ENCODE results near the gene TAF15.

Gene TAF15

GRCh38 chr17:35825206-35825605 is 15.9 kb downstream of the TAF15 start:
- DNase-seq, result no peak

- DNase-seq, result no peak
Measured at GRCh38 chr17:35841101-35841500, 31.8 kb downstream of the TAF15 start.

GRCh38 chr17:35841505-35841904 is 32.2 kb downstream of the TAF15 start:
- DNase-seq, result no peak

- DNase-seq, result no peak
Measured at GRCh38 chr17:35842239-35842638, 33.0 kb downstream of the TAF15 start.

- DNase-seq, result no peak
Measured at GRCh38 chr17:35843698-35844097, 34.4 kb downstream of the TAF15 start.

- no peak for DNase-seq
Measured at GRCh38 chr17:35844547-35844946, 35.3 kb downstream of the TAF15 start.

GRCh38 chr17:35846055-35846809 is 36.9 kb downstream of the TAF15 start:
- no peak for DNase-seq

GRCh38 chr17:35847006-35847405 is 37.7 kb downstream of the TAF15 start:
- no peak for DNase-seq

- no peak for DNase-seq
Measured at GRCh38 chr17:35847633-35848373, 38.5 kb downstream of the TAF15 start.

GRCh38 chr17:35849469-35850348 is 40.4 kb downstream of the TAF15 start:
- peak; percentile 75 to 80 for DNase-seq

GRCh38 chr17:35855965-35856364 is 46.7 kb downstream of the TAF15 start:
- no peak for DNase-seq

GRCh38 chr17:35856603-35857002 is 47.3 kb downstream of the TAF15 start:
- no peak for DNase-seq

- DNase-seq, result no peak
Measured at GRCh38 chr17:35864853-35865252, 55.6 kb downstream of the TAF15 start.

- DNase-seq, result no peak
Measured at GRCh38 chr17:35865412-35866340, 56.4 kb downstream of the TAF15 start.

- no peak for DNase-seq
Measured at GRCh38 chr17:35866341-35866950, 57.2 kb downstream of the TAF15 start.

- DNase-seq, result no peak
Measured at GRCh38 chr17:35867574-35867973, 58.3 kb downstream of the TAF15 start.

- no peak for DNase-seq
Measured at GRCh38 chr17:35868737-35869136, 59.5 kb downstream of the TAF15 start, which contains the start of gene HEATR9. TSS of gene HEATR9 (minus strand) at chr17:35868891. CDS start at chr17:35868742, 149 bp downstream.

GRCh38 chr17:35870906-35871819 is 61.9 kb downstream of the TAF15 start:
- peak; percentile 89 to 90 for DNase-seq

- DNase-seq, result no peak
Measured at GRCh38 chr17:35872196-35872980, 63.1 kb downstream of the TAF15 start.
